GM12878 (cell line): Measurements from ENCODE around the gene ADAMTS2. TPM values are rescaled to one million over a fixed set of nuclear protein-coding genes. Genes with fewer than 3 reads are reported as not detected.
"Not testable (repeated sequence)": the region's sequence is repeated elsewhere in the genome, so short reads cannot be mapped to it uniquely, and the experiment has no call there.

Source experiments
- ATAC-seq: fragments of 200-7000 bp; cut with Tn5 transposase; 3 replicates; pipeline ENCODE4 v1.9.1; 2020; ENCODE audit warnings: mild to moderate bottlenecking, moderate library complexity
- BruUV-seq: library from RNA; stranded (reverse); fragments of 400-500 nt; replicated peaks from 2 replicates; lab custom pipeline; 2021; lab: Mats Ljungman, UMichigan
- CTCF ChIA-PET: fragments of 300-600 bp; sonication (Branson Sonifier 250); formaldehyde crosslinking; extraction: SDS; loops from one replicate; lab custom pipeline; 2021; ENCODE audit warnings: inconsistent platforms; lab: Yijun Ruan, JAX
- POLR2A ChIA-PET: fragments of 350-600 bp; formaldehyde crosslinking; extraction: SDS; loops from one replicate; lab custom pipeline; 2021; ENCODE audit warnings: inconsistent platforms; lab: Charles Lee
- RAD21 ChIA-PET: fragments of 300-600 bp; sonication (Branson Sonifier 250); formaldehyde crosslinking; loops from one replicate; lab custom pipeline; 2023; ENCODE audit warnings: antibody characterized with exemption; ENCODE audit not compliant: unreplicated experiment; lab: Charles Lee
- SMC1A ChIA-PET: fragments of 300-600 bp; sonication (Branson Sonifier 250); formaldehyde crosslinking; loops from one replicate; lab custom pipeline; 2023; ENCODE audit not compliant: unreplicated experiment, uncharacterized antibody; lab: Charles Lee
- DNase-seq: peaks from one replicate; pipeline ENCODE4 v3.0.0-alpha.2; 2011; ENCODE audit warnings: low read depth, low spot score
- FAIRE-seq: peaks from 3 replicates; lab custom pipeline; 2011; peaks lifted over from hg19 to GRCh38; lab: Jason Lieb, UNC
- H2AFZ ChIP-seq: 2 replicates; pipeline ENCODE4 v1.6.0; 2011; ENCODE audit warnings: low read depth, low read length, control low read depth; ENCODE audit not compliant: control insufficient read depth
- H3K27ac ChIP-seq: 2 replicates; pipeline ENCODE4 v1.5.1; 2011; ENCODE audit warnings: control low read depth; ENCODE audit not compliant: control insufficient read depth, insufficient read depth
- H3K27me3 ChIP-seq, 2 experiments: replicated peaks in 1 of 2; 2 replicates each; pipeline versions ENCODE4 v1.6.0 to v1.6.1; 2011; ENCODE audit warnings: low read length in 1 of 2; ENCODE audit not compliant: control insufficient read depth in 2 of 2, insufficient read depth in 2 of 2
- H3K36me3 ChIP-seq, 2 experiments: 2 replicates each; pipeline ENCODE4 v1.5.1; 2011; ENCODE audit warnings: low read length in 1 of 2; ENCODE audit not compliant: control insufficient read depth in 2 of 2, insufficient read depth in 2 of 2
- H3K4me1 ChIP-seq: 2 replicates; pipeline ENCODE4 v1.6.1; 2011; ENCODE audit warnings: mild to moderate bottlenecking, low read length, moderate library complexity, mixed read lengths; ENCODE audit not compliant: control insufficient read depth, insufficient read depth
- H3K4me2 ChIP-seq: 2 replicates; pipeline ENCODE4 v1.6.0; 2011; ENCODE audit warnings: control low read depth; ENCODE audit not compliant: control insufficient read depth, insufficient read depth
- H3K4me3 ChIP-seq: fragments of 200-600 bp; sonication (generic); 2 replicates; pipeline ENCODE4 v1.5.1; 2016
- H3K79me2 ChIP-seq: 2 replicates; pipeline ENCODE4 v1.6.0; 2011; ENCODE audit warnings: low read length; ENCODE audit not compliant: control insufficient read depth, insufficient read depth
- H3K9ac ChIP-seq: 2 replicates; pipeline ENCODE4 v1.8.0; 2011; ENCODE audit warnings: low read length, control low read depth, mixed read lengths; ENCODE audit not compliant: control insufficient read depth, insufficient read depth
- H3K9me3 ChIP-seq: replicated peaks from 3 replicates; pipeline ENCODE4 v1.5.1; 2011; ENCODE audit warnings: mild to moderate bottlenecking, low read length; ENCODE audit not compliant: control insufficient read depth, insufficient read depth
- H4K20me1 ChIP-seq: 2 replicates; pipeline ENCODE4 v1.6.0; 2011; ENCODE audit not compliant: control insufficient read depth, insufficient read depth
- HDAC6 ChIP-seq: fragments of 200-600 bp; sonication (generic); IDR thresholded peaks from one replicate; pipeline ENCODE4 v1.8.0; 2017; ENCODE audit warnings: antibody characterized with exemption; ENCODE audit not compliant: unreplicated experiment
- SMAD1 ChIP-seq: fragments of 450-650 bp; IDR thresholded peaks from 2 replicates; pipeline ENCODE4 v1.6.1; 2018; ENCODE audit warnings: mild to moderate bottlenecking, low read depth; ENCODE audit not compliant: partially characterized antibody
- WGBS: methylation state at CpG from one replicate; pipeline ENCODE4 v1.1.6; 2016; ENCODE audit warnings: low lambda C conversion rate; ENCODE audit not compliant: insufficient replicate concordance, insufficient coverage; ENCODE audit errors: missing lambda C conversion rate; 5-methylcytosine and 5-hydroxymethylcytosine counted together
- in situ Hi-C: fragments of 300-500 bp; cut with MboI; formaldehyde crosslinking; loops from 9 replicates; pipeline ENCODE4 v1.14.3; 2018; ENCODE audit warnings: mixed read lengths
- intact Hi-C: fragments of 100-400 bp; cut with micrococcal nuclease; formaldehyde crosslinking; loops from one replicate; pipeline ENCODE4 v1.14.2; 2022; ENCODE audit not compliant: unreplicated experiment
- polyA plus RNA-seq, 11 experiments: library from polyadenylated mRNA; depleted of rRNA in 4 of 11; unstranded in 6 of 11; stranded (reverse) in 5 of 11; fragments of >200 nt; fragmentation: Nextera tagmentation in 4 of 11; fragmentation: Illumina TruSeq in 1 of 11; extraction: Ambion mirVana in 4 of 11; extraction: Trizol in 1 of 11; gene quantifications; 1 replicate in 1 of 11; 2 replicates in 10 of 11; pipeline versions ENCODE4 v1.2.1 to v1.2.3, GENCODE V29; 2011 to 2016; ENCODE audit warnings: inconsistent platforms in 2 of 11, missing spikeins in 2 of 11, low read depth in 1 of 11
- total RNA-seq, 4 experiments: library from RNA; depleted of rRNA in 3 of 4; stranded (reverse); fragments of >200 nt in 3 of 4; fragmentation: Illumina TruSeq in 1 of 4; extraction: Trizol in 1 of 4; gene quantifications; 2 replicates each; pipeline versions ENCODE4 v1.2.1 to v1.2.3, GENCODE V29; 2013 to 2021

ADAMTS2 gene
- total and polyA plus RNA-seq, 10 of the 15 experiments (the other 5 are each of a cell fraction or from before 2014, with no cell fraction given), result 0.03 to 0.05 TPM; not detected in 8

DNA sequence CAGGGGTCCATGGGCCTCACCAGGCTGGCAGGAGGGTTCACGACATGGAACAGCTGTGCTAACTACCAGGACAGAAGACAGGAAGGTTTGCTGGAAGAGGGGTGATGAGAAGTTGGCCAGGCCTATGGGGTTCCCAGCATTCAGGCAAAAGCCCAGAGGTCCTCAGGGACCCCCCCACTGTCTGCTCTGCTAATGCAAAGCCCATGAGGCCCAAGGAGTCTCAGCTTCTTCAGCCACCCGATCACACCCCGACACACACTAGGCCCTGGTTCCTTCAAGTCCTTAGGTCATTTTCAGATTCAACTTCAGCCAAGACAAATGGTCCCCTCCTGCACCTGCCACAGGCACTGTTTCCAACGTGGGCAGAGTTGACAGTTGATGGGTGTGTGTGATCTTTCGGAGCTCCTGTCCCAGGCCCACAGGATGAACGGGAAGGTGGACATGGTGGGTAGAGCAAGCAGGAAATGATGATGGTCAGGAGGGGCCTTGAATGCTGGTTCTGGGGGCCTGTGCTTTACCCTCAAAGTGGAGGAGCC is 20.4 kb downstream of the ADAMTS2 start:
- TF ChIP-seq HDAC6 (no peak), SMAD1 (no peak)
- ATAC-seq (no peak), DNase-seq (no peak), FAIRE-seq (no peak)
- no peak overlapping the region for H2AFZ ChIP-seq
- no peaks in the 10 kb centered on the region for H4K20me1 ChIP-seq
- ChIA-PET RAD21 (no interaction called here), CTCF (no interaction called here), POLR2A (no interaction called here), SMC1A (no interaction called here)
- H3K4me1 ChIP-seq, result no peaks in the 10 kb centered on the region
- no peaks in the 10 kb centered on the region for H3K27me3 ChIP-seq
- no peak overlapping the region for H3K9ac ChIP-seq
- 40% methylated on average over 6 of the region's 6 CpGs for WGBS
- H3K79me2 ChIP-seq, result no peaks in the 10 kb centered on the region
- no peak overlapping the region for H3K27ac ChIP-seq
- H3K36me3 ChIP-seq, result no peaks in the 10 kb centered on the region
- in situ Hi-C loops, result no loop called here
- intact Hi-C loops, result no loop called here
- no TSS peak for BruUV-seq
- H3K4me2 ChIP-seq, result no peak overlapping the region
- no peak overlapping the region for H3K4me3 ChIP-seq
- H3K9me3 ChIP-seq, result no peaks in the 10 kb centered on the region; the same call in 2 of the 3 replicates

DNA sequence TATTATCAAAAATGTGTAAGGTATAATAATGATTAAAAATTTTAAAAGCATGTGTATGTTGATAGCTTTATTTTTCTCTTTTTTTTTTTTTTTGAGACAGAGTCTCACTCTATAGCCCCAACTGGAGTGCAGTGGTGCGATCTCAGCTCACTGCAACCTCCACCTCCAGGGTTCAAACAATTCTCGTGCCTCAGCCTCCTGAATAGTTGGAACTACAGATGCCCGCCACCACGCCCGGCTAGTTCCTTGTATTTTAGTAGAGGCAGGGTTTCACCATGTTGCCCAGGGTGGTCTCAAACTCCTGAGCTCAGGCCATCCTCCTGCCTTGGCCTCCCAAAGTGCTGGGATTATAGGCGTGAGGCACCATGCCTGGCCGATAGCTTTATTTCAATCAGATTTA is 20.9 kb downstream of the ADAMTS2 start:
- H4K20me1 ChIP-seq, H3K27ac ChIP-seq, H3K27me3 ChIP-seq, H3K79me2 ChIP-seq, RAD21 ChIA-PET, H2AFZ ChIP-seq, FAIRE-seq, H3K9ac ChIP-seq, H3K36me3 ChIP-seq, POLR2A ChIA-PET, BruUV-seq, H3K4me3 ChIP-seq, H3K4me1 ChIP-seq, H3K9me3 ChIP-seq, DNase-seq, H3K4me2 ChIP-seq, in situ Hi-C loops, SMC1A ChIA-PET, CTCF ChIA-PET, intact Hi-C loops, ATAC-seq: not testable (repeated sequence)
- 29% methylated on average over 6 of the region's 7 CpGs for WGBS
